NT2/D1 (cell line): ENCODE data around the gene EPHA4.

Source experiments
- SUZ12 ChIP-seq: IDR thresholded peaks from 2 replicates; pipeline ENCODE4 v1.6.1; 2011; ENCODE audit not compliant: insufficient read length, insufficient read depth; ENCODE audit errors: extremely low read depth
- YY1 ChIP-seq: IDR thresholded peaks from 2 replicates; pipeline ENCODE4 v1.6.1; 2011; ENCODE audit not compliant: insufficient read length, insufficient read depth
- ZNF274 ChIP-seq: IDR thresholded peaks from 2 replicates; pipeline ENCODE4 v1.6.1; 2011; ENCODE audit warnings: mild to moderate bottlenecking, low read depth, low read length

- TF ChIP-seq ZNF274 (no peak), YY1 (no peak), SUZ12 (no peak)
These were observed 9.9 kb upstream of the EPHA4 start for GRCh38 chr2:221581986-221582385.
